Left ventricle myocardium inferior (tissue), 1 donor: ENCODE results near the gene CD2. TPM values are rescaled to one million over a fixed set of nuclear protein-coding genes. Genes with fewer than 3 reads are reported as not detected.

Experiments used
- DNase-seq: peaks from one replicate; pipeline ENCODE4 v3.0.0-alpha.2; 2020
- H3K27ac ChIP-seq: fragments of 200-600 bp; replicated peaks from 2 replicates; pipeline ENCODE4 v1.8.0; 2021
- H3K27me3 ChIP-seq: fragments of 200-600 bp; 2 replicates; pipeline ENCODE4 v1.8.0; 2021; ENCODE audit warnings: low read depth
- H3K36me3 ChIP-seq: fragments of 200-600 bp; 2 replicates; pipeline ENCODE4 v1.8.0; 2021
- H3K4me1 ChIP-seq: fragments of 200-600 bp; 2 replicates; pipeline ENCODE4 v1.8.0; 2021
- H3K4me3 ChIP-seq: fragments of 200-600 bp; 2 replicates; pipeline ENCODE4 v1.8.0; 2021; ENCODE audit warnings: mild to moderate bottlenecking, moderate library complexity
- H3K9me3 ChIP-seq: fragments of 200-600 bp; replicated peaks from 2 replicates; pipeline ENCODE4 v1.8.0; 2021
- intact Hi-C: fragments of 100-400 bp; cut with micrococcal nuclease; formaldehyde crosslinking; loops from one replicate; pipeline ENCODE4 v1.11.0; 2022
- total RNA-seq: library from RNA; stranded (reverse); fragmentation: NEBNext Ultra II Directional; extraction: Animal tissue kit (Norgen Biotek cat#: 25700); gene quantifications from one replicate; pipeline ENCODE4 v1.2.1, GENCODE V29; 2021
- TF ChIP-seq, protein P1 (sequence below): fragments of 200-600 bp; IDR thresholded peaks from 2 replicates; pipeline ENCODE4 v1.8.0; 2021; ENCODE audit warnings: antibody characterized with exemption, mild to moderate bottlenecking, borderline replicate concordance
- donor health status: DM: no; HTN: yes; CAD: no; lungs with severe emphysema.

CD2 gene
- total RNA-seq, 1 donor from 2014 or later, result 0.36 TPM

DNA sequence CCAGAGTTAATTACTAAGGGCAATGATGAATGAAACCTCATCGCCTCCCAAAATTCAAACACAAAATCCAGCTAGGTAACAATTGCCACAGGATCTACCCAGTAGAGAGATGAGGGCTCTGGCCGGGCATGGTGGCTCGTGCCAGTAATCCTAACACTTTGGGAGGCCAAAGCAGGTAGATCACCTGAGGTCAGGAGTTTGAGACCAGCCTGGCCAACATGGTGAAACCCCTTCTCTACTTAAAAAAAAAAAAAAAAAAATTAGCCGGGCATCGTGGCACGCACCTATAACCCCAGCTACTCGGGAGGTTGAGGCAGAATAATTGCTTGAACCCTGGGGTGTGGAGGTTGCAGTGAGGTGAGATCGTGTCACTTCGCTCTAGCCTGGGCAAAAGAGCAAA lies 15.8 kb downstream of the CD2 start:
- DNase-seq, result no peak
- Histone ChIP-seq H3K9me3 (peaks cover 11% of the 10 kb centered on the region), H3K4me1 (no peaks in the 10 kb centered on the region), H3K36me3 (no peaks in the 10 kb centered on the region), H3K27ac (no peak overlapping the region), H3K4me3 (no peak overlapping the region), H3K27me3 (peaks cover 22% of the 10 kb centered on the region)
- intact Hi-C loops, result no loop called here
- TF ChIP-seq, protein P1, sequence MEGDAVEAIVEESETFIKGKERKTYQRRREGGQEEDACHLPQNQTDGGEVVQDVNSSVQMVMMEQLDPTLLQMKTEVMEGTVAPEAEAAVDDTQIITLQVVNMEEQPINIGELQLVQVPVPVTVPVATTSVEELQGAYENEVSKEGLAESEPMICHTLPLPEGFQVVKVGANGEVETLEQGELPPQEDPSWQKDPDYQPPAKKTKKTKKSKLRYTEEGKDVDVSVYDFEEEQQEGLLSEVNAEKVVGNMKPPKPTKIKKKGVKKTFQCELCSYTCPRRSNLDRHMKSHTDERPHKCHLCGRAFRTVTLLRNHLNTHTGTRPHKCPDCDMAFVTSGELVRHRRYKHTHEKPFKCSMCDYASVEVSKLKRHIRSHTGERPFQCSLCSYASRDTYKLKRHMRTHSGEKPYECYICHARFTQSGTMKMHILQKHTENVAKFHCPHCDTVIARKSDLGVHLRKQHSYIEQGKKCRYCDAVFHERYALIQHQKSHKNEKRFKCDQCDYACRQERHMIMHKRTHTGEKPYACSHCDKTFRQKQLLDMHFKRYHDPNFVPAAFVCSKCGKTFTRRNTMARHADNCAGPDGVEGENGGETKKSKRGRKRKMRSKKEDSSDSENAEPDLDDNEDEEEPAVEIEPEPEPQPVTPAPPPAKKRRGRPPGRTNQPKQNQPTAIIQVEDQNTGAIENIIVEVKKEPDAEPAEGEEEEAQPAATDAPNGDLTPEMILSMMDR, result no peak

- DNase-seq, result no peak
- peaks cover 26% of the 10 kb centered on the region for H3K27me3 ChIP-seq
- no peaks in the 10 kb centered on the region for H3K36me3 ChIP-seq
- no peak overlapping the region for H3K4me3 ChIP-seq
- intact Hi-C loops, result no loop called here
- H3K9me3 ChIP-seq, result peaks cover 11% of the 10 kb centered on the region
- H3K27ac ChIP-seq, result no peak overlapping the region
- H3K4me1 ChIP-seq, result no peaks in the 10 kb centered on the region
- TF ChIP-seq, protein P1, result no peak
These were observed 16.4 kb downstream of the CD2 start for GRCh38 chr1:116770625-116771024.

GRCh38 chr1:116771997-116772647 lies 17.9 kb downstream of the CD2 start:
- H3K4me1 ChIP-seq, result no peaks in the 10 kb centered on the region
- TF ChIP-seq, protein P1, result no peak
- DNase-seq, result no peak
- H3K4me3 ChIP-seq, result no peak overlapping the region
- H3K27ac ChIP-seq, result no peak overlapping the region
- intact Hi-C loops, result no loop called here
- peaks cover 11% of the 10 kb centered on the region for H3K9me3 ChIP-seq
- peaks cover 26% of the 10 kb centered on the region for H3K27me3 ChIP-seq
- no peaks in the 10 kb centered on the region for H3K36me3 ChIP-seq

DNA sequence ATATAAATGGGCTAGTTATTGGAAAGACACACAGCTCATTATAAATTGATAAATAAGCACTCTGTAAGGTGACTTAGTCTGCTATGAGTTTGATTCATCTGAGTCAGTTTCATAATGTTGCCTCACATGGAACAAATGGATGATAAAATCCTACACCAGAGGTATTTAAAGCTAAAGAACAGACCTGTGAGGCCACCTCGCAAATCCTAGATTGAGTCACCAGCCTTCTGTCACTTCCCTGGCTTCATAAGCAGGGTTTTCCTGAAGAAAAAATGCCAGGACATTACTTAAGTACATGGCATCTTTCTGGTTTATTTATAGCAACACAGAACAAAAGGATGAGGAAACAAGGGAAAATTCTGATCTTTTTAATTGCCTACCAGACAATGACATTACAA lies 18.4 kb downstream of the CD2 start:
- H3K9me3 ChIP-seq, result peaks cover 11% of the 10 kb centered on the region
- no peak for DNase-seq

DNA sequence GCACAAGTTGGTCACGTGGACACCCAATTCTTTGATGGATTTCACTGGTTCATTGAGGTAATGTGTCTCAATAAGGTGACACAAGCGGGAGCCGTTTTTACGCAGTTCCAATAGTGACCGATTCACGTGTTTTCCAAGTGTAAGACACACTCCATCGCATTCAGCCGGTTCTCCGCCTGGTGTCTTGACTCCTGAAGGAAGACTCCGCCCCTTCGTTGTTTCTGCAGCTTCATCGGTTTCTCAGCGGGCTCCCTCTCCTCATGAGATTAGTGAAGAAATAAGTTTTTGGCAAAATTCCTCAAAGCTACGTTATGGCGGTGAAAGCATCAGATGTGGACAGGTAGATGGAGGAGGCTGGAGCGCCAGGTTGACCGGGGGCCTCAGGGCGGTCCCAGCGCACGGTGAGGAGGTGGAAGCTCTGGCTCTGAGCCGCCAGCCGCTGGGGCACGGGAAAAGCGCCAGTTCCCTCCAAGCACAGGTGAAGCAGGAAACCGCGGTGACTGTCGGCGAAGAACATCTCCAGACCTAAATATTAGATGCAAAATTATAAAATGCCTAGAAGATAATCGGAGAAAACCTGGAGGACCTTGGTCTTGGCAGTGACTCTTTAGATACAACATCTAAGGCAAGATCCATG lies 21.0 kb downstream of the CD2 start:
- intact Hi-C loops, result no loop called here
- H3K27ac ChIP-seq, result no peak overlapping the region
- H3K27me3 ChIP-seq, result peaks cover 25% of the 10 kb centered on the region
- H3K9me3 ChIP-seq, result peaks cover 11% of the 10 kb centered on the region
- DNase-seq, result no peak
- no peak overlapping the region for H3K4me3 ChIP-seq
- H3K4me1 ChIP-seq, result no peaks in the 10 kb centered on the region
- TF ChIP-seq, protein P1, result no peak
- no peaks in the 10 kb centered on the region for H3K36me3 ChIP-seq

More for the DNA sequence above, 18.4 kb downstream of the CD2 start:
- Histone ChIP-seq H3K36me3 (no peaks in the 10 kb centered on the region), H3K4me1 (no peaks in the 10 kb centered on the region), H3K27me3 (peaks cover 26% of the 10 kb centered on the region), H3K4me3 (no peak overlapping the region), H3K27ac (no peak overlapping the region)
- TF ChIP-seq, protein P1, result no peak
- intact Hi-C loops, result no loop called here
